Suprapubic skin (tissue), 3 donors: ENCODE results near the gene ROPN1.
A peak's percentile ranks its signal among the peaks of the same experiment; 100 is the strongest.
"Not testable (repeated sequence)": the region's sequence is repeated elsewhere in the genome, so short reads cannot be mapped to it uniquely, and the experiment has no call there.

Experiments used
- POLR2AphosphoS5 ChIP-seq, 3 donors: sonication (generic); formaldehyde crosslinking; IDR thresholded peaks; one replicate each; pipeline ENCODE4 v1.6.1; 2017; ENCODE audit warnings: antibody characterized with exemption in 3 of 3
- TF ChIP-seq, protein P1 (sequence below), 2 donors: fragments of 200-600 bp in 1 of 2; fragments of 450-650 bp in 1 of 2; sonication (generic) in 1 of 2; IDR thresholded peaks; one replicate each; pipeline ENCODE4 v1.5.1; 2016 to 2019; ENCODE audit warnings: antibody characterized with exemption in 2 of 2, mild to moderate bottlenecking in 1 of 2, moderate library complexity in 1 of 2

GRCh38 chr3:123979525-123980501 lies 12.1 kb downstream of the ROPN1 start:
- TF ChIP-seq, protein P1, sequence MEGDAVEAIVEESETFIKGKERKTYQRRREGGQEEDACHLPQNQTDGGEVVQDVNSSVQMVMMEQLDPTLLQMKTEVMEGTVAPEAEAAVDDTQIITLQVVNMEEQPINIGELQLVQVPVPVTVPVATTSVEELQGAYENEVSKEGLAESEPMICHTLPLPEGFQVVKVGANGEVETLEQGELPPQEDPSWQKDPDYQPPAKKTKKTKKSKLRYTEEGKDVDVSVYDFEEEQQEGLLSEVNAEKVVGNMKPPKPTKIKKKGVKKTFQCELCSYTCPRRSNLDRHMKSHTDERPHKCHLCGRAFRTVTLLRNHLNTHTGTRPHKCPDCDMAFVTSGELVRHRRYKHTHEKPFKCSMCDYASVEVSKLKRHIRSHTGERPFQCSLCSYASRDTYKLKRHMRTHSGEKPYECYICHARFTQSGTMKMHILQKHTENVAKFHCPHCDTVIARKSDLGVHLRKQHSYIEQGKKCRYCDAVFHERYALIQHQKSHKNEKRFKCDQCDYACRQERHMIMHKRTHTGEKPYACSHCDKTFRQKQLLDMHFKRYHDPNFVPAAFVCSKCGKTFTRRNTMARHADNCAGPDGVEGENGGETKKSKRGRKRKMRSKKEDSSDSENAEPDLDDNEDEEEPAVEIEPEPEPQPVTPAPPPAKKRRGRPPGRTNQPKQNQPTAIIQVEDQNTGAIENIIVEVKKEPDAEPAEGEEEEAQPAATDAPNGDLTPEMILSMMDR (IDR thresholded peaks at IDR 0.05): peak; percentile 43 to 71
- not testable (repeated sequence) for TF ChIP-seq POLR2AphosphoS5 (IDR thresholded peaks at IDR 0.05)
